IPS-20b (cell line): ENCODE results near the gene USP16.
"Not testable (repeated sequence)": the region's sequence is repeated elsewhere in the genome, so short reads cannot be mapped to it uniquely, and the experiment has no call there.

Experiments used
- H3K27ac ChIP-seq: one replicate; pipeline ENCODE4 v1.5.1; 2013; ENCODE audit warnings: low read length
- H3K27me3 ChIP-seq: 2 replicates; pipeline ENCODE4 v1.6.1; 2013; ENCODE audit warnings: mild to moderate bottlenecking, low read length, inconsistent platforms; ENCODE audit not compliant: insufficient read depth
- H3K36me3 ChIP-seq: 2 replicates; pipeline ENCODE4 v1.6.1; 2013; ENCODE audit warnings: low read depth, mild to moderate bottlenecking, inconsistent platforms, low read length, moderate library complexity; ENCODE audit not compliant: insufficient read depth
- H3K4me1 ChIP-seq: 2 replicates; pipeline ENCODE4 v1.6.1; 2013; ENCODE audit warnings: mild to moderate bottlenecking, control low read depth, inconsistent platforms, low read length, moderate library complexity; ENCODE audit not compliant: insufficient read depth
- H3K4me3 ChIP-seq: 2 replicates; pipeline ENCODE4 v1.5.1; 2013; ENCODE audit warnings: mild to moderate bottlenecking, low read length, inconsistent platforms
- H3K9ac ChIP-seq: 2 replicates; pipeline ENCODE4 v1.6.1; 2013; ENCODE audit warnings: low read depth, mild to moderate bottlenecking, inconsistent platforms, low read length, moderate library complexity
- H3K9me3 ChIP-seq: 2 replicates; pipeline ENCODE4 v1.6.1; 2013; ENCODE audit warnings: mild to moderate bottlenecking, low read depth, low read length, inconsistent platforms; ENCODE audit not compliant: insufficient read depth

Gene USP16

DNA sequence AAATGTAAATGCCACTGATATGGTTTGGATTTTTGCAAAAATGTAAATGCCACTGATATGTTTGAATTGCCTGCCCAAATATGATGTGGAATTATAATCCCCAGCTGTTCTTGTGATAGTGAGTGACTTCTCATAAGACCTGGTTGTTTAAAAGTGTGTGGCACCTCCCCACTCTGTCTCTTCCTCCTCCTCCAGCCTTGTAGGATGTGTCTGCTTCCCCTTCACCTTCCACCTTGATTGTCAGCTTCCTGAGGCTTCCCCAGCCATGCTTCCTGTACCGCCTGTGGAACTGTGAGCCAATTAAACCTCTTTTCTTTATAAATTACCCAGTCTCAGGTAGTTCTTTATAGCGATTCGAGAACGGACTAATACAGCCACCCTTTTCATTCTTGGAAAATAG, 50.3 kb downstream of the USP16 start:
- peaks cover 10% of the 10 kb centered on the region; the same call in 1 of the 2 replicates for H3K4me1 ChIP-seq
- no peaks in the 10 kb centered on the region for H3K9me3 ChIP-seq
- H3K27ac ChIP-seq, result no peak overlapping the region
- H3K27me3 ChIP-seq, result no peaks in the 10 kb centered on the region
- H3K36me3 ChIP-seq, result peaks cover 7% of the 10 kb centered on the region
- H3K4me3 ChIP-seq, result no peak overlapping the region
- no peak overlapping the region for H3K9ac ChIP-seq

DNA sequence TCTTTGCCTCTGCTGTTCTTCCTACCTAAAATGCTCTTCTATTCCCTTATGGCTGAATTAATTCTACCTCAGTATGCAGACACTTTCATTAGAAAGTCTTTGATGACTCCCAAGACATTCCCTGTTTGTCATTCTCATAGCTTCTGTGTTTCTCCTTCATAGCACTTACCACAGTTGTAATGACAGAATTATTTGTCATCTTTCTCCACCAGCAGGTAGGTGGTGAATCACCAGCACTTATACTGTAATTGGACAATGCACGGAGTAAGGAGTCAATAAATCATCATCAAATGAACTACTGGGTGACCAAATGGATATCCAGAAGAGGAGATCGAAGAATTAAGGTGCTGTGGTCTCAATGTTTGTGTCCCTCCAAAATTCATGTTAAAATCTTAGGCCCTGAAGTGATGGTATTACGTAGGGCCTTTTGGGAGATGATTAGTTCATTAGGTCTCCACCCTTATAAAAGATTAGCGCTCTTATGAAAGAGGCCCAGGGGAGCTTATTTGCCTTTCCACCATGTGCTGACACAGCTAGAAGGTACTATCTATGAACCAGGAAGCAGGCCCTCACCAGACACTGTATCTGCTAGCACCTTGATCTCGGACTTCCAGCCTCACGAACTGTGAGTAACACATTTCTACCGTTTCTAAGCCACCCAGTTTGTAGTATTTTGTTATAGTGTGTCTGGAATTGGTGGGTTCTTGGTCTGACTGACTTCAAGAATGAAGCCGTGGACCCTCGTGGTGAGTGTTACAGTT, 51.4 kb downstream of the USP16 start:
- Histone ChIP-seq H3K9me3 (no peaks in the 10 kb centered on the region), H3K36me3 (no peaks in the 10 kb centered on the region; the same call in 1 of the 2 replicates), H3K9ac (no peak overlapping the region), H3K27ac (no peak overlapping the region), H3K27me3 (no peaks in the 10 kb centered on the region), H3K4me1 (peaks cover 10% of the 10 kb centered on the region; the same call in 1 of the 2 replicates), H3K4me3 (no peak overlapping the region)

DNA sequence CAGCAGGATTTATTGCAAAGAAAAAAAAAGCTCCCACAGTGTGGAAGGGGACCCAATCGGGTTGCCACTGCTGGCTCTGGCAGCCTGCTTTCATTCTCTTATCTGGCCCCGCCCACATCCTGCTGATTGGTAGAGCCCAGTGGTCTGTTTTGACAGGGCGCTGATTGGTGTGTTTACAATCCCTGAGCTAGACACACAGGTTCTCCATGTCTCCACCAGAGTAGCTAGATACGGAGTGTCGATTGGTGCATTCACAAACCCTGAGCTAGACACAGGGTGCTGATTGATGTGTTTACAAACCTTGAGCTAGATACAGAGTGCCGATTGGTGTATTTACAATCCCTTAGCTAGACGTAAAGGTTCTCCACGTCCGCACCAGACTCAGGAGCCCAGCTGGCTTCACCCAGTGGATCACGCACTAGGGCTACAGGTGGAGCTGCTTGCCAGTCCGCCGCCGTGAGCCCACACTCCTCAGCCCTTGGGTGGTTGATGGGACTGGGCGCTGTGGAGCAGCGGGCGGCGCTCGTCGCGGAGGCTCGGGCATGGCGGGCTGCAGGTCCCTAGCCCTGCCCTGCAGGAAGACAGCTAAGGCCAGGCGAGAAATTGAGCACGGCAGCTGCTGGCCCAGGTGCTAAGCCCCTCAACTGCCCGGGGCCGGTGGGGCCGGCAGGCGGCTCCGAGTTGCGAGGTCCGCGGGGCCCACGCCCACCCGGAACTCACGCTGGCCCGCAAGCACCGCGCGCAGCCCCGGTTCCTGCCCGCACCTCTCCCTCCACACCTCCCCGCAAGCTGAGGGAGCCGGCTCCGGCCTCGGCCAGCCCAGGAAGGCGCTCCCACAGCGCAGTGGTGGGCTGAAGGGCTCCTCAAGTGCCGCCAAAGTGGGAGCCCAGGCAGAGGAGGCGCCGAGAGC, 52.5 kb downstream of the USP16 start:
- not testable (repeated sequence) for H3K9ac ChIP-seq, H3K27ac ChIP-seq, H3K27me3 ChIP-seq, H3K4me1 ChIP-seq, H3K36me3 ChIP-seq, H3K4me3 ChIP-seq, H3K9me3 ChIP-seq

DNA sequence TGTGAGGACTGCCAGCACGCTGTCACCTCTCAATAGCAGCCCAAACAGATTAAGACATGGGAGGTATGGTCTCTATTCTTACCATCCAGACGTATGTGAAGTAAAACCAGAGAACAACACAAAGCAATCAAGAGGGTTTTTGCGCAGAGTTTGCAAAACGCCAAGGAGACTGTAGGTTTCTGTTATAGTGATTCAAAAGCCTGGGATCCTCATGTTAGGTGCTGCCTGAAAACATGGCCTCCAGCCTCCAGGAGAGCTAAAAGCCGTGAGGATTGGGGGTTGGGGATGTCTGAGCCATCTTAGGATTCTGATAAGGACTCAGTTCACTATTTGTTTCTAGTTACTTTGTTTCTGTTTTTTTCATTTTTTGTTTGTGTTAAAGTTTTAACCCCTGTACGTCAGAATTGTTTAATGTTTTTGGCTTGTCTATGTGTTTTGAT, 53.2 kb downstream of the USP16 start:
- no peaks in the 10 kb centered on the region for H3K27me3 ChIP-seq
- H3K36me3 ChIP-seq, result no peaks in the 10 kb centered on the region
- H3K27ac ChIP-seq, result no peak overlapping the region
- no peak overlapping the region for H3K9ac ChIP-seq
- H3K4me1 ChIP-seq, result no peaks in the 10 kb centered on the region
- no peak overlapping the region for H3K4me3 ChIP-seq
- no peaks in the 10 kb centered on the region for H3K9me3 ChIP-seq

DNA sequence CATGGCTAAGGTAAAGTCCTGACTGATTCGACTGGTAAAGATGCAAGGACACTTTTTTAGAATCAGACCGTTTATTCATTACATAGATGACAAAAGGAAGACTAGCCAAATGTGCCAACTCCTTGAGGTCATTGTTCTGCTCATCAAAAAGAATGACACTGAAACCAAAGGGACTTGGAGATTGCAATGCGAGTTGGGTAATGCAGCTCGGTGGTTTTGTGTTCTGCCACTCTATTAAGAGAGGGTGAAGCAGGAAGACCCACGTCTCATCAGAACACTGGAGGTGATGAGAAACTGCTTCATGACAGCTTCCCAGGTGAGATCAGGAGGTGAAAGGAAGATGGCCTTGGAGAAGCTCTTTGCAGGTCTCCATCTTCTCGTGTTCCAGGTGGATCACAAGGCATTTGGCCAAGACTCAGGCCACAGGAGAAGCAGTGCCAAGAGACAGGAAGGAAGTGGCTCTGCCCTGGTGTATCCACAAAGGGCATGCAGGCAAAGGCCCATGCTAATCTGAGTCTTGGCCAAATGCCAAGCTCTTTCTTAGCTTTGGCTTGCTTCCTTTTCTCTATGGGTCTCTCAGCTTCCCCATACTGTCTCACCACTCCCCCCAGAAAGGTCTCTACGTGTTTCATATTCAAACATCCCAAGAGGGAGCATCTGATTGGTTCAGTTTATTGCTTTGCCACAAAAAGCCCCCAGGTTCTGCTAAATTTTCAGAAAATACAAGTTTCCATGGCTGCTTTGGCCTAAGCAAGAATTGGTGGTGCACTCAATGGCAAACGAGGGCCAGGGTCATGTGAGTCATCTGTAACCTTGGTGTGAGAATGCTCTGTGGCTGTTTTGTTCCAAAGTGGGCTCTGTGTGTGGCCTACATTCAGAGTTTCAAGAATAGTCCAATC, 54.6 kb downstream of the USP16 start:
- Histone ChIP-seq H3K4me3 (no peak overlapping the region), H3K27ac (no peak overlapping the region), H3K4me1 (no peaks in the 10 kb centered on the region), H3K9me3 (no peaks in the 10 kb centered on the region), H3K27me3 (no peaks in the 10 kb centered on the region), H3K36me3 (no peaks in the 10 kb centered on the region), H3K9ac (no peak overlapping the region)

DNA sequence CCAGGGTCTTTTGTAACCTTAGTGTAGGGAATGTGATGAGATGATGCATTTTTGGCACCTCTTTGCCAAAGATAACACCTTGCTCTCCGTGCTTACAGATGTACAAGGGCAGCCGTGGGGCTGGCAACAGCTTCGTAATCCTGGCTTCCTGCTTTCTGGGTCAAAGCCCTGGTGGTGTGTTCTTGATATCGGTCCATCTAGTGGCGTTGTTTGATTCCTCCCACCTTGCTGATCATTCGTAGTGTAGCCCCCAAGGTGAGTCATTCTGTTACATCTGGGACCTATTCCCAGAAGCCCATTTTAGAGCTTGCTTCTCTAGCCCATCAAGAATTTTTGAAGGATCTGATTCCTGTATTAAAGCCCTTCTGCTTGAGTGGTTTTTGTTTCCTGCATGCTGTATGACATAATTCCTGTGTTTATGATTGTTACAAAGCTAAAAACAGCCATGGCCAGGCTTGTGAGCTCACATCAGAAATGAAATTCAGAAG, 56.0 kb downstream of the USP16 start:
- Histone ChIP-seq H3K27ac (no peak overlapping the region), H3K9ac (no peak overlapping the region), H3K9me3 (no peaks in the 10 kb centered on the region), H3K4me3 (no peak overlapping the region), H3K4me1 (no peaks in the 10 kb centered on the region), H3K27me3 (0 out of 2 replicates have a peak, but pooled peaks cover 4% of the 10 kb centered on the region), H3K36me3 (no peaks in the 10 kb centered on the region)

DNA sequence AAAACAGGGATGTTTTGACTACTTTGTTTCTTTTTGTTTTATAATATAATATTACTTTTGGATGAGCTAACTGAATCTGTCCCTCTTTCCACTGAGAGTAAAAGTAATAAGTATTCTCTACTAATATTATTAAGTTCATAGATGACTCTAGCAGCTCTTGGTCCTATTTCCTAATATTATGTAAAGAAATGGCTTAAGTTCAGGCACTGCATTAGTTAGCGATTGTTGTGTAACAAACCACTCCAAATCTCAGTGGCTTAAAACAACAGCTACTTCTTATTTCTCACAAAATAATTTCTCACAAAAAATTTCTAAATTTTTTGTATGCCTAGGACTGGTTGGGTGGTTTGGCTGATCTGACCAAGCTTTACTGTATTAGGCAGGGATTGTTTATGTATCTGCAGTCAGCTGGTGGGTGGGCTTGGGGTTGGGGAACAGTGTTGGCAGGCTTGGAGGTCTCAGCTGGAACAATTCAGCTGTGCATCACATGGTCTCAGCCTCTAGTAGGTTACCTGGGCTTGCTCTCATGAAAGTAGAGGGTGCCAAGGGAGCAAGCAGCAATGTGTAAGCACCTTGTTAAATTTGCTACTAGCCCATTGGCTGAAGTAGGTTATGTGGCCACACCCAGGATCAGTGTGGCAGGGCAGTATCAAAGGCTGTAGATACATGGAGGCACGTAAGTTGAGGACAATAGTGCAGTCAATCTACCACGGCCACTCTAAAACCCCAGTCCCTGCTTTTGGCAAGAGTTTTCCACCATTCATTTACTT, 57.8 kb downstream of the USP16 start:
- Histone ChIP-seq H3K4me1 (no peaks in the 10 kb centered on the region), H3K9me3 (no peaks in the 10 kb centered on the region), H3K36me3 (no peaks in the 10 kb centered on the region), H3K4me3 (no peak overlapping the region), H3K27me3 (0 out of 2 replicates have a peak, but pooled peaks cover 4% of the 10 kb centered on the region), H3K27ac (no peak overlapping the region), H3K9ac (no peak overlapping the region)

DNA sequence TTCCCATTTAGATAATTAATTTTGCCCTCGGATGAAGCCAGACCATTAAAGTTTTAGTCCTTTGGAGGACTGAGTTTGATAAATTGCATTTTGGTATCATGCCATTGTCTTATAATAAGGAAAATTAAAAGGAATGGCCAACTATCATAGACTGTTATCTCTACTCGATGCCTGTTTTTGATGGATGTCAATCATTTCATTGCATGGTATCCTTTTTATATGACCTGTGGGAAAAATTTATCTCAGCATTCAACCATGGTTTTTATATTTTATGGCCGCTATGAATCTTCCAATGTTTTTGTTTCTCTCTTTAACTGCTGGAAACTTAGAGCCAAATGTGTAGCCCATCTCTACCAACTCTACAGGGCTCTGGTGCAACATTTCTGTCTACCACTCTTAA, 58.8 kb downstream of the USP16 start:
- no peak overlapping the region for H3K9ac ChIP-seq
- no peaks in the 10 kb centered on the region for H3K36me3 ChIP-seq
- no peaks in the 10 kb centered on the region for H3K9me3 ChIP-seq
- 0 out of 2 replicates have a peak, but pooled peaks cover 4% of the 10 kb centered on the region for H3K27me3 ChIP-seq
- no peak overlapping the region for H3K4me3 ChIP-seq
- H3K27ac ChIP-seq, result no peak overlapping the region
- H3K4me1 ChIP-seq, result no peaks in the 10 kb centered on the region

DNA sequence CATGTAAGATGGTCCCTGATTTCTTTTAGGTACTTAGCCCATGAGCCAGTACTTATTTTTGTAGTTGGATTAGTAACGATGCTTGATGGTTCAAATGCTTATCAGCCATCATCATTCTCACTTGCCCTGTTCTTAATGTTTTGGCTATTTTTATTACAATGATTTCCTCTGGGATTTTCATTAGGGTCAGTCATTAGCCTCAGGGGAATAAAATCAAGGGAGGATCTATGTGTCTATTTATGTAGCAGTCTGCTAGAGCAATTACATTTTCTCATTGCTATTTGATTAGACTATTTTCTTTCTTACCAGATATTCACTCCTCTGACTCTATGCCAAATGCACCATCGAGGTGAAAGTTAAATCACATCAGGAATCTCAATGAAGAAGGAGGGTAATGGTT, 59.9 kb downstream of the USP16 start:
- H3K27me3 ChIP-seq, result 0 out of 2 replicates have a peak, but pooled peaks cover 4% of the 10 kb centered on the region
- H3K4me3 ChIP-seq, result no peak overlapping the region
- no peak overlapping the region for H3K27ac ChIP-seq
- no peaks in the 10 kb centered on the region for H3K9me3 ChIP-seq
- no peak overlapping the region for H3K9ac ChIP-seq
- no peaks in the 10 kb centered on the region for H3K36me3 ChIP-seq
- H3K4me1 ChIP-seq, result no peaks in the 10 kb centered on the region

DNA sequence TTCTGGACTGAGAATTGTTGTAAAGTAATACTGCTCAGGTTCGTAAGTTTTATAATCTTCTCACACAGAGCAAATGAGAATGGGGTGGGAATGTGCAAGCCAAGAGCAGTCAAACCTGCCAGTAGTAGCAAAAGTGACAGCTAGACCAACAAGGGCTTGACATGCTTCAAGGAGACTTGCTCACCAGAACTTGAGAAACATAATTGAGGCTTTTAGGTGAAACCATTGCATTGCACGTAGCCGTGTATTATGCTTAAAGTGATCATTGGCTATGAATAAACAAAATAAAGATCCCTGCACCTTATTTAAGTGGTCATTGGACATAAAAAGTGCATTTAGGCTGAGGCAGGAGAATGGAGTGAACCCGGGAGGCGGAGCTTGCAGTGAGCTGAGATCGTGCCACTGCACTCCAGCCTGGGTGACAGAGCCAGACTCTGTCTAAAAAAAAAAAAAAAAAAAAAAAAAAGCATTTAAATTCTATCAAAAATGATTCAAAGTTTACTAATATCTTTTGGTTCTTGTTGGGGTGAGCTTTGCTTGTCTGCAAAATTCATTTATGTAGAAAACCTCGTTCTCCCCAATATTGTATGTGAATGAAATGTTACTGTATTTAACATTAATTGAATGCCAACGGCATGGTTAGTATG, 60.8 kb downstream of the USP16 start:
- no peaks in the 10 kb centered on the region for H3K36me3 ChIP-seq
- H3K27ac ChIP-seq, result no peak overlapping the region
- 0 out of 2 replicates have a peak, but pooled peaks cover 4% of the 10 kb centered on the region for H3K27me3 ChIP-seq
- no peaks in the 10 kb centered on the region for H3K4me1 ChIP-seq
- no peak overlapping the region for H3K4me3 ChIP-seq
- H3K9ac ChIP-seq, result no peak overlapping the region
- no peaks in the 10 kb centered on the region for H3K9me3 ChIP-seq
